Spleen (tissue), 11 donors: Measurements from ENCODE around the gene DTNB. TPM values are rescaled to one million over a fixed set of nuclear protein-coding genes. Genes with fewer than 3 reads are reported as not detected.

ENCODE experiments used
- DNase-seq: peaks from one replicate; pipeline ENCODE4 v3.0.0-alpha.2; 2020
- H3K27ac ChIP-seq, 8 donors: fragments of 200-600 bp; sonication (generic) in 7 of 8; 1 replicate in 4 of 8; 2 replicates in 4 of 8; pipeline versions ENCODE4 v1.5.0 to v1.8.0; 2016 to 2021; ENCODE audit warnings: inconsistent platforms in 4 of 8, mild to moderate bottlenecking in 4 of 8, moderate library complexity in 1 of 8
- H3K27me3 ChIP-seq, 7 donors: fragments of 200-600 bp; sonication (generic) in 6 of 7; replicated peaks in 1 of 7; 1 replicate in 4 of 7; 2 replicates in 3 of 7; pipeline versions ENCODE4 v1.5.0 to v1.8.0; 2016 to 2021; ENCODE audit warnings: inconsistent platforms in 3 of 7, mild to moderate bottlenecking in 1 of 7
- H3K36me3 ChIP-seq, 6 donors: fragments of 200-600 bp; sonication (generic) in 5 of 6; 1 replicate in 4 of 6; 2 replicates in 2 of 6; pipeline versions ENCODE4 v1.5.0 to v1.8.0; 2016 to 2021; ENCODE audit warnings: inconsistent platforms in 2 of 6
- H3K4me1 ChIP-seq, 6 donors: fragments of 200-600 bp; sonication (generic) in 5 of 6; 1 replicate in 3 of 6; 2 replicates in 3 of 6; pipeline versions ENCODE4 v1.5.0 to v1.8.0; 2016 to 2021; ENCODE audit warnings: inconsistent platforms in 3 of 6
- H3K4me3 ChIP-seq, 8 donors: fragments of 200-600 bp; sonication (generic) in 7 of 8; 1 replicate in 4 of 8; 2 replicates in 4 of 8; pipeline versions ENCODE4 v1.5.0 to v1.8.0; 2016 to 2021; ENCODE audit warnings: inconsistent platforms in 4 of 8, mild to moderate bottlenecking in 4 of 8, moderate library complexity in 2 of 8
- H3K9me3 ChIP-seq, 8 donors: fragments of 200-600 bp; sonication (generic) in 7 of 8; 1 replicate in 4 of 8; 2 replicates in 4 of 8; pipeline versions ENCODE4 v1.5.0 to v1.8.0; 2016 to 2021; ENCODE audit warnings: inconsistent platforms in 4 of 8
- CTCF ChIP-seq, 11 experiments: fragments of 200-600 bp in 7 of 11; fragments of 450-650 bp in 4 of 11; sonication (generic) in 4 of 11; IDR thresholded peaks in 8 of 11; conservative IDR thresholded peaks in 3 of 11; 1 replicate in 7 of 11; 2 replicates in 4 of 11; pipeline versions ENCODE4 v1.4.0 to v1.8.0; 2016 to 2021; ENCODE audit warnings: antibody characterized with exemption in 11 of 11, inconsistent platforms in 4 of 11, mild to moderate bottlenecking in 1 of 11
- POLR2A ChIP-seq, 3 donors: fragments of 450-650 bp; IDR thresholded peaks; one replicate each; pipeline ENCODE4 v1.5.1; 2017; ENCODE audit warnings: antibody characterized with exemption in 3 of 3, mild to moderate bottlenecking in 1 of 3
- POLR2AphosphoS5 ChIP-seq, 3 donors: sonication (generic); formaldehyde crosslinking; IDR thresholded peaks; one replicate each; pipeline ENCODE4 v1.5.1; 2017; ENCODE audit warnings: antibody characterized with exemption in 3 of 3
- WGBS, 5 donors: extraction: QIAGEN DNeasy Blood & Tissue Kit in 3 of 5; methylation state at CpG; one replicate each; pipeline versions ENCODE4 v1.1.5 to v1.1.7; 2013 to 2018; 5-methylcytosine and 5-hydroxymethylcytosine counted together
- intact Hi-C: fragments of 100-400 bp; cut with DNase I; formaldehyde crosslinking; loops from one replicate; pipeline ENCODE4 v1.15.0; 2023; ENCODE audit warnings: low total_unique reads
- polyA plus RNA-seq, 3 donors: library from polyadenylated mRNA; stranded (reverse); fragments of 200-250 nt; gene quantifications; one replicate each; pipeline ENCODE4 v1.2.1, GENCODE V29; 2013
- total RNA-seq, 7 donors: library from RNA; depleted of rRNA in 3 of 7; stranded (reverse); fragments of >200 nt in 3 of 7; fragmentation: NEBNext Ultra II Directional in 4 of 7; extraction: Animal tissue kit (Norgen Biotek cat#: 25700) in 4 of 7; gene quantifications; one replicate each; pipeline versions ENCODE4 v1.1.0 to v1.2.1, GENCODE V29; 2016 to 2021
- donor health status: healthy with polysubstance abuse.
- donor health status: DM: no; HTN: no; CAD: no; lungs with moderate emphysema.
- donor health status: DM: no; HTN: no; CAD: no.
- donor health status: Bipolar disorder and iron deficiency.
- donor health status: healthy.
- donor health status: DM: no; HTN: no; CAD: no.
- donor health status: DM: yes; HTN: yes; CAD: no.

Gene DTNB
- total and polyA plus RNA-seq, 10 donors: 4.5 to 28.9 (median 20.4) TPM

GRCh38 chr2:25521126-25521525 lies 152.3 kb downstream of the DTNB start:
- peaks cover 0 to 24% (median 9%) of the 10 kb centered on the region in 6 donors for H3K4me1 ChIP-seq
- no peak for TF ChIP-seq POLR2A (IDR thresholded peaks at IDR 0.05)
- TF ChIP-seq CTCF (IDR thresholded peaks at IDR 0.05 in 8 of 11, conservative IDR thresholded peaks at IDR 0.05 in 3 of 11): no peak
- TF ChIP-seq POLR2AphosphoS5 (IDR thresholded peaks at IDR 0.05): no peak
- H3K4me3 ChIP-seq: no peak overlapping the region
- H3K27me3 ChIP-seq: no peaks in the 10 kb centered on the region
- intact Hi-C loops: loop anchor here (10.0 kb wide), 1 partner anchor 156 kb away; no protein-coding TSS in a partner anchor
- no peaks in the 10 kb centered on the region for H3K9me3 ChIP-seq
- no peaks in the 10 kb centered on the region for H3K36me3 ChIP-seq
- WGBS, 5 donors: 74 to 91% (median 83%) methylated on average over 4 of the region's 4 CpGs
- DNase-seq: no peak
- H3K27ac ChIP-seq: no peak overlapping the region

GRCh38 chr2:25517701-25518100 lies 155.7 kb downstream of the DTNB start:
- Histone ChIP-seq H3K27me3 (no peaks in the 10 kb centered on the region), H3K36me3 (no peaks in the 10 kb centered on the region), H3K27ac (no peak overlapping the region), H3K4me1 (peaks cover 8 to 43% (median 25%) of the 10 kb centered on the region in 6 donors), H3K9me3 (no peaks in the 10 kb centered on the region), H3K4me3 (no peak overlapping the region)
- no peak for TF ChIP-seq POLR2A (IDR thresholded peaks at IDR 0.05)
- no peak for TF ChIP-seq POLR2AphosphoS5 (IDR thresholded peaks at IDR 0.05)
- TF ChIP-seq CTCF (IDR thresholded peaks at IDR 0.05 in 8 of 11, conservative IDR thresholded peaks at IDR 0.05 in 3 of 11): no peak
- DNase-seq: no peak
- WGBS, 5 donors: 38 to 52% (median 43%) methylated on average over 4 of the region's 4 CpGs
- intact Hi-C loops: no loop called here

- TF ChIP-seq POLR2AphosphoS5 (IDR thresholded peaks at IDR 0.05) (no peak), POLR2A (IDR thresholded peaks at IDR 0.05) (no peak), CTCF (IDR thresholded peaks at IDR 0.05 in 8 of 11, conservative IDR thresholded peaks at IDR 0.05 in 3 of 11) (no peak)
- H3K9me3 ChIP-seq: no peaks in the 10 kb centered on the region
- H3K27me3 ChIP-seq: no peaks in the 10 kb centered on the region
- intact Hi-C loops: no loop called here
- peaks cover 6 to 32% (median 16%) of the 10 kb centered on the region in 6 donors for H3K4me1 ChIP-seq
- no peak overlapping the region for H3K4me3 ChIP-seq
- WGBS, 5 donors: 37 to 45% (median 40%) methylated on average over 3 of the region's 3 CpGs
- H3K36me3 ChIP-seq: no peaks in the 10 kb centered on the region
- peak overlapping the region in 3 of 8 donors; percentile 17 to 28 (median 26) for H3K27ac ChIP-seq
- no peak for DNase-seq
Observed at GRCh38 chr2:25514043-25514637, 159.2 kb downstream of the DTNB start.

- 57 to 70% (median 60%) methylated on average over 3 of the region's 3 CpGs for WGBS, 5 donors
- no peaks in the 10 kb centered on the region for H3K27me3 ChIP-seq
- intact Hi-C loops: no loop called here
Observed at GRCh38 chr2:25512707-25513106, 160.7 kb downstream of the DTNB start.

More at GRCh38 chr2:25512707-25513106, 160.7 kb downstream of the DTNB start:
- Histone ChIP-seq H3K4me1 (peaks cover 6 to 27% (median 15%) of the 10 kb centered on the region in 6 donors), H3K4me3 (no peak overlapping the region), H3K9me3 (no peaks in the 10 kb centered on the region), H3K27ac (no peak overlapping the region), H3K36me3 (no peaks in the 10 kb centered on the region)
- DNase-seq: no peak
- no peak for TF ChIP-seq POLR2A (IDR thresholded peaks at IDR 0.05)
- no peak for TF ChIP-seq POLR2AphosphoS5 (IDR thresholded peaks at IDR 0.05)
- TF ChIP-seq CTCF (IDR thresholded peaks at IDR 0.05 in 8 of 11, conservative IDR thresholded peaks at IDR 0.05 in 3 of 11): no peak
